Lower leg skin (tissue), 4 donors: Measurements from ENCODE around the gene INO80B. TPM values are rescaled to one million over a fixed set of nuclear protein-coding genes. Genes with fewer than 3 reads are reported as not detected.

Experiments used
- DNase-seq, 2 donors: peaks; one replicate each; pipeline ENCODE4 v3.0.0-alpha.2; 2019; ENCODE audit warnings: low spot score in 2 of 2
- H3K4me3 ChIP-seq: fragments of 200-600 bp; sonication (generic); 2 replicates; pipeline ENCODE4 v1.5.1; 2017; ENCODE audit warnings: mild to moderate bottlenecking, low read depth; ENCODE audit not compliant: poor library complexity, severe bottlenecking
- POLR2A ChIP-seq, 2 donors: fragments of 450-650 bp; IDR thresholded peaks; one replicate each; pipeline ENCODE4 v1.6.1; 2016 to 2017; ENCODE audit warnings: antibody characterized with exemption in 2 of 2, mild to moderate bottlenecking in 1 of 2, moderate library complexity in 1 of 2
- WGBS, 2 donors: methylation state at CpG; one replicate each; pipeline ENCODE4 v1.1.5; 2018; 5-methylcytosine and 5-hydroxymethylcytosine counted together
- intact Hi-C: fragments of 100-400 bp; cut with DNase I; formaldehyde crosslinking; loops from one replicate; pipeline ENCODE4 v1.15.0; 2023; ENCODE audit warnings: low total_unique reads
- total RNA-seq, 4 donors: library from RNA; depleted of rRNA; stranded (reverse); fragments of >200 nt; gene quantifications; one replicate each; pipeline ENCODE4 v1.1.0, GENCODE V29; 2016
- TF ChIP-seq, protein P1 (sequence below), 3 donors: fragments of 450-650 bp; IDR thresholded peaks; one replicate each; pipeline ENCODE4 v1.5.1; 2016; ENCODE audit warnings: antibody characterized with exemption in 3 of 3, mild to moderate bottlenecking in 3 of 3, moderate library complexity in 2 of 3

The INO80B gene
- total RNA-seq, 4 donors from 2014 or later: 19.3 to 39.6 (median 31.8) TPM

DNA sequence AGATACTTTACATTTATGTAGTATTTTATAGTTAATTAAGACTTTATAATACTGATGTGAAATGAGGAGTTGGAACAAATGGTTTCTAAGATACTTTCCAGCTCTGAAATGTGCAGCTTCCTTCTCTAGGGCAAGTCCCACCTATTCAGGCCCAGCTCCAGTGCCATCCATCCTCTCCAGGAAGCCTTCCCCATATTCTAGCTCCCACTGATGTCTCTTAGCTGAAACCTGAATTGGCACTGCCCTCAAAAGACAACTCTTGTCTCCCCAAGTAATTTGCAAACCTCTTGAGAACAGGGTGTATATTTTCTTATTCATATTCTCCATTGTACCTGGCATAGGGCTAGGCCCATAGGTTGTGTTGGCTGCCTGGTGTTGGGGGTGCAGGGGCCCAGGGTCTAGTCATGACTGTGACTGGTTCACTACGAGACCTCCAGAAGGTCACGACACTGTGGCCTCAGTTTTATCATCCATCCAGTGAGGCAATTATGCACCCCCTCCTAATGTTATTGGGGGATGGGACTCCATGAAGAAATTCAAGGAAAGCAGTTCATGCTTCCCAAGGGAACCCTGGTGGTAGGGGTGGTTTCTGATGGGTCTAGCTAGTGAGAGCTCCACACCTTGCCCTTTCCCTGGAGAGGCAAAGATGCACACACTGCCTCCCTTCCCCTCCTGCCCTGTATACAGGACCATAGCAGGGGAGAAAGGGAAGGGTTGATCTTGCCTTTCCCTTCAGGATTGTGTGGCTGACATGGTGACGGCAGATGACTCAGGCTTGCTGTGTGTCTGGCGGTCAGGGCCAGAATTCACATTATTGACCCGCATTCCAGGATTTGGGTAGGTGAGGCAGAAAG, 30.5 kb upstream of the INO80B start:
- DNase-seq: no peak
- TF ChIP-seq, protein P1, sequence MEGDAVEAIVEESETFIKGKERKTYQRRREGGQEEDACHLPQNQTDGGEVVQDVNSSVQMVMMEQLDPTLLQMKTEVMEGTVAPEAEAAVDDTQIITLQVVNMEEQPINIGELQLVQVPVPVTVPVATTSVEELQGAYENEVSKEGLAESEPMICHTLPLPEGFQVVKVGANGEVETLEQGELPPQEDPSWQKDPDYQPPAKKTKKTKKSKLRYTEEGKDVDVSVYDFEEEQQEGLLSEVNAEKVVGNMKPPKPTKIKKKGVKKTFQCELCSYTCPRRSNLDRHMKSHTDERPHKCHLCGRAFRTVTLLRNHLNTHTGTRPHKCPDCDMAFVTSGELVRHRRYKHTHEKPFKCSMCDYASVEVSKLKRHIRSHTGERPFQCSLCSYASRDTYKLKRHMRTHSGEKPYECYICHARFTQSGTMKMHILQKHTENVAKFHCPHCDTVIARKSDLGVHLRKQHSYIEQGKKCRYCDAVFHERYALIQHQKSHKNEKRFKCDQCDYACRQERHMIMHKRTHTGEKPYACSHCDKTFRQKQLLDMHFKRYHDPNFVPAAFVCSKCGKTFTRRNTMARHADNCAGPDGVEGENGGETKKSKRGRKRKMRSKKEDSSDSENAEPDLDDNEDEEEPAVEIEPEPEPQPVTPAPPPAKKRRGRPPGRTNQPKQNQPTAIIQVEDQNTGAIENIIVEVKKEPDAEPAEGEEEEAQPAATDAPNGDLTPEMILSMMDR (IDR thresholded peaks at IDR 0.05): no peak
- TF ChIP-seq POLR2A (IDR thresholded peaks at IDR 0.05): no peak
- 76% methylated on average over 5 of the region's 5 CpGs for WGBS, 2 donors
- H3K4me3 ChIP-seq: no peak overlapping the region
- intact Hi-C loops: no loop called here

GRCh38 chr2:74424995-74425406, 29.9 kb upstream of the INO80B start:
- no peak overlapping the region for H3K4me3 ChIP-seq
- DNase-seq: no peak
- WGBS, 2 donors: 75 to 80% methylated on average over 4 to 5 of the region's 5 CpGs
- intact Hi-C loops: no loop called here
- TF ChIP-seq, protein P1 (IDR thresholded peaks at IDR 0.05): no peak

GRCh38 chr2:74425523-74425922, 29.4 kb upstream of the INO80B start:
- WGBS, 2 donors: 20 to 51% methylated on average over 2 to 7 of the region's 7 CpGs
- no peak for DNase-seq
- no peak overlapping the region for H3K4me3 ChIP-seq
- TF ChIP-seq POLR2A (IDR thresholded peaks at IDR 0.05): no peak
- TF ChIP-seq, protein P1 (IDR thresholded peaks at IDR 0.05): no peak
- intact Hi-C loops: no loop called here

- intact Hi-C loops: no loop called here
- no peak overlapping the region for H3K4me3 ChIP-seq
- no peak for DNase-seq
- WGBS, 2 donors: 79 to 93% methylated on average over 7 to 14 of the region's 14 CpGs
- TF ChIP-seq, protein P1 (IDR thresholded peaks at IDR 0.05): no peak
- no peak for TF ChIP-seq POLR2A (IDR thresholded peaks at IDR 0.05)
These were observed 28.6 kb upstream of the INO80B start for GRCh38 chr2:74426181-74426758.

GRCh38 chr2:74427551-74427950, 27.3 kb upstream of the INO80B start:
- 88% methylated on average over 3 of the region's 3 CpGs for WGBS, 2 donors
- no peak for TF ChIP-seq POLR2A (IDR thresholded peaks at IDR 0.05)
- TF ChIP-seq, protein P1 (IDR thresholded peaks at IDR 0.05): no peak
- H3K4me3 ChIP-seq: no peak overlapping the region
- intact Hi-C loops: no loop called here
- DNase-seq: no peak
